ENCODE results near the gene PLB1.
A peak's percentile ranks its signal among the peaks of the same experiment; 100 is the strongest.

Gene PLB1

GRCh38 chr2:28495551-28496250 is at the start of gene PLB1:
Gene PLB1, plus strand, starts transcription at chr2:28496060. Its CDS starts 55 bp downstream, at chr2:28496115.
- no peak for DNase-seq (ENCODE audit: low read depth in 2 of 2)
- TF ChIP-seq CTCF (IDR thresholded peaks at IDR 0.05; ENCODE audit: low read depth, low read length), result no peak
- H3K4me3 ChIP-seq (replicated peaks in 1 of 2; ENCODE audit: low read depth in 2 of 2, low read length in 2 of 2), result no peak within 1 kb of the TSS

- no peak for TF ChIP-seq CTCF (IDR thresholded peaks at IDR 0.05; ENCODE audit: low read depth, low read length)
- DNase-seq (ENCODE audit: low read depth in 2 of 2), result no peak
- no peak overlapping the region for H3K4me3 ChIP-seq (replicated peaks in 1 of 2; ENCODE audit: low read depth in 2 of 2, low read length in 2 of 2)
Observed at GRCh38 chr2:28446531-28446930, 49.3 kb upstream of the PLB1 start.

GRCh38 chr2:28447086-28447485 is 48.8 kb upstream of the PLB1 start:
- peak in 1 of 2 donors; percentile 32 for DNase-seq (ENCODE audit: low read depth in 2 of 2)
- no peak overlapping the region for H3K4me3 ChIP-seq (replicated peaks in 1 of 2; ENCODE audit: low read depth in 2 of 2, low read length in 2 of 2)
- no peak for TF ChIP-seq CTCF (IDR thresholded peaks at IDR 0.05; ENCODE audit: low read depth, low read length)

GRCh38 chr2:28447943-28448792 is 47.7 kb upstream of the PLB1 start:
- no peak overlapping the region for H3K4me3 ChIP-seq (replicated peaks in 1 of 2; ENCODE audit: low read depth in 2 of 2, low read length in 2 of 2)

GRCh38 chr2:28448793-28449100 is 47.1 kb upstream of the PLB1 start:
- no peak for TF ChIP-seq CTCF (IDR thresholded peaks at IDR 0.05; ENCODE audit: low read depth, low read length)
- no peak overlapping the region for H3K4me3 ChIP-seq (replicated peaks in 1 of 2; ENCODE audit: low read depth in 2 of 2, low read length in 2 of 2)
- no peak for DNase-seq (ENCODE audit: low read depth in 2 of 2)

More at GRCh38 chr2:28447943-28448792, 47.7 kb upstream of the PLB1 start:
- no peak for TF ChIP-seq CTCF (IDR thresholded peaks at IDR 0.05; ENCODE audit: low read depth, low read length)
- DNase-seq (ENCODE audit: low read depth in 2 of 2), result peak; percentile 89 to 95

GRCh38 chr2:28449126-28449487 is 46.8 kb upstream of the PLB1 start:
- no peak overlapping the region for H3K4me3 ChIP-seq (replicated peaks in 1 of 2; ENCODE audit: low read depth in 2 of 2, low read length in 2 of 2)
- no peak for DNase-seq (ENCODE audit: low read depth in 2 of 2)
- TF ChIP-seq CTCF (IDR thresholded peaks at IDR 0.05; ENCODE audit: low read depth, low read length), result no peak
